Loucy (cell line): Measurements from ENCODE around the gene IL20RB.
"Not testable (repeated sequence)": the region's sequence is repeated elsewhere in the genome, so short reads cannot be mapped to it uniquely, and the experiment has no call there.

Experiments
- H2AFZ ChIP-seq: fragments of 200-600 bp; sonication (generic); 2 replicates; pipeline ENCODE4 v1.6.0; 2016; ENCODE audit warnings: antibody characterized with exemption, mild to moderate bottlenecking, low read length, moderate library complexity
- H3F3A ChIP-seq: fragments of 200-600 bp; 2 replicates; pipeline ENCODE4 v1.6.0; 2016; ENCODE audit warnings: antibody characterized with exemption, low read depth, mild to moderate bottlenecking
- H3K27me3 ChIP-seq: fragments of 200-600 bp; sonication (generic); 2 replicates; pipeline ENCODE4 v1.6.1; 2014; ENCODE audit warnings: low read length, mild to moderate bottlenecking; ENCODE audit not compliant: insufficient read depth, poor library complexity, severe bottlenecking
- H3K36me3 ChIP-seq: fragments of 200-600 bp; sonication (generic); 2 replicates; pipeline ENCODE4 v1.6.1; 2016; ENCODE audit warnings: low read length; ENCODE audit not compliant: insufficient read depth
- H3K4me1 ChIP-seq: fragments of 200-600 bp; sonication (generic); 2 replicates; pipeline ENCODE4 v1.5.1; 2014; ENCODE audit warnings: low read length, mild to moderate bottlenecking; ENCODE audit not compliant: insufficient read depth, poor library complexity, severe bottlenecking
- H3K4me2 ChIP-seq: fragments of 200-600 bp; sonication (generic); 2 replicates; pipeline ENCODE4 v1.6.0; 2014; ENCODE audit warnings: antibody characterized with exemption, low read length, low read depth, mild to moderate bottlenecking; ENCODE audit not compliant: poor library complexity, severe bottlenecking
- H3K4me3 ChIP-seq: fragments of 200-600 bp; sonication (generic); 2 replicates; pipeline ENCODE4 v1.5.1; 2014; ENCODE audit warnings: low read length, mild to moderate bottlenecking, mixed read lengths; ENCODE audit not compliant: poor library complexity, severe bottlenecking
- H3K79me2 ChIP-seq: fragments of 200-600 bp; sonication (generic); 2 replicates; pipeline ENCODE4 v1.6.1; 2014; ENCODE audit warnings: low read length; ENCODE audit not compliant: insufficient read depth
- H3K9ac ChIP-seq: fragments of 200-600 bp; sonication (generic); 2 replicates; pipeline ENCODE4 v1.6.0; 2014; ENCODE audit warnings: mild to moderate bottlenecking, low read depth, low read length, moderate library complexity; ENCODE audit not compliant: poor library complexity, severe bottlenecking
- H3K9me2 ChIP-seq: fragments of 200-600 bp; sonication (generic); replicated peaks from 2 replicates; pipeline ENCODE4 v1.6.1; 2016; ENCODE audit warnings: low read depth, low read length, mixed read lengths
- H3K9me3 ChIP-seq: fragments of 200-600 bp; sonication (generic); 2 replicates; pipeline ENCODE4 v1.6.1; 2014; ENCODE audit warnings: mild to moderate bottlenecking, antibody characterized with exemption, low read length, low read depth; ENCODE audit not compliant: insufficient read depth
- H4K20me1 ChIP-seq: fragments of 200-600 bp; sonication (generic); 2 replicates; pipeline ENCODE4 v1.6.0; 2014; ENCODE audit warnings: antibody characterized with exemption, low read length, mild to moderate bottlenecking; ENCODE audit not compliant: insufficient read depth, poor library complexity, severe bottlenecking
- EZH2phosphoT487 ChIP-seq: fragments of 200-600 bp; IDR thresholded peaks from 2 replicates; pipeline ENCODE4 v1.6.1; 2018; ENCODE audit warnings: antibody characterized with exemption, mild to moderate bottlenecking, moderate library complexity, borderline replicate concordance
- TF ChIP-seq, protein P1 (sequence below): fragments of 200-600 bp; sonication (generic); conservative IDR thresholded peaks from 2 replicates; pipeline ENCODE4 v1.5.1; 2014; ENCODE audit warnings: mild to moderate bottlenecking, antibody characterized with exemption, low read length

Gene IL20RB

DNA sequence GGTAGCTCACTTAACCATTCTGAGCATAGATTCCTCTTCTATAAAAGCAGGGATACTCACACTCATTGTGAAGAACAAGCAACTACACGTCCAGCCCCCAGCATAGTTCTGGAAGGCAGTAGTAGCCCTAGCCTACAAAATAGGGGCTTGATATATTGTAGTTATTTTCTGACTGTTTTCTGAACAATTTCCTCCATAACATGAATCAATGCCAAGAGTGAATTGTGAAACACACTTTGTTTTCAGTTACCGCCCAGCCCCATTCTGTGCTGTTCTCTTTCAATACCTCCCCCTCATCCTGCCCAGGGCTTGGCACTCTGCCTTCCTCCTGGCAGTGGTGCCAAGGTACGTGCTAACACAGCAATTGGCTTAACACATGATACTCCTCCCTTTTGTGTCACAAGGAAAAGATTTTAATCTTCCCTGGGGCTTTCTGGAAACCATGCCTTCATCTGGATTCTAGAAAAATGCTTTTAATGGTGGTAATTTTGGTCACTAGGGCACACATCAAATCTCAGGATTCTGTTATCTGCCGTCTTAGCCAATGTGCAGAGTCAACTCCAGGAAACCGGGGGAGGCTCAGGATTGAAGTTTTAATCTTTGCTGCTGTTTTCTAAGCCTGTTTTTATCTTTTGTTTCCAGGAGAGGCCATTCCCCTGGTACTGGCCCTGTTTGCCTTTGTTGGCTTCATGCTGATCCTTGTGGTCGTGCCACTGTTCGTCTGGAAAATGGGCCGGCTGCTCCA, 37.2 kb downstream of the IL20RB start:
- Histone ChIP-seq H4K20me1 (no peaks in the 10 kb centered on the region), H3F3A (no peaks in the 10 kb centered on the region), H3K9ac (no peak overlapping the region), H3K4me3 (no peak overlapping the region), H3K27me3 (no peaks in the 10 kb centered on the region), H3K9me3 (no peaks in the 10 kb centered on the region), H3K9me2 (no peaks in the 10 kb centered on the region), H3K4me2 (no peak overlapping the region), H2AFZ (no peak overlapping the region), H3K36me3 (no peaks in the 10 kb centered on the region), H3K79me2 (no peaks in the 10 kb centered on the region), H3K4me1 (no peaks in the 10 kb centered on the region)
- TF ChIP-seq EZH2phosphoT487 = no peak
- TF ChIP-seq, protein P1, sequence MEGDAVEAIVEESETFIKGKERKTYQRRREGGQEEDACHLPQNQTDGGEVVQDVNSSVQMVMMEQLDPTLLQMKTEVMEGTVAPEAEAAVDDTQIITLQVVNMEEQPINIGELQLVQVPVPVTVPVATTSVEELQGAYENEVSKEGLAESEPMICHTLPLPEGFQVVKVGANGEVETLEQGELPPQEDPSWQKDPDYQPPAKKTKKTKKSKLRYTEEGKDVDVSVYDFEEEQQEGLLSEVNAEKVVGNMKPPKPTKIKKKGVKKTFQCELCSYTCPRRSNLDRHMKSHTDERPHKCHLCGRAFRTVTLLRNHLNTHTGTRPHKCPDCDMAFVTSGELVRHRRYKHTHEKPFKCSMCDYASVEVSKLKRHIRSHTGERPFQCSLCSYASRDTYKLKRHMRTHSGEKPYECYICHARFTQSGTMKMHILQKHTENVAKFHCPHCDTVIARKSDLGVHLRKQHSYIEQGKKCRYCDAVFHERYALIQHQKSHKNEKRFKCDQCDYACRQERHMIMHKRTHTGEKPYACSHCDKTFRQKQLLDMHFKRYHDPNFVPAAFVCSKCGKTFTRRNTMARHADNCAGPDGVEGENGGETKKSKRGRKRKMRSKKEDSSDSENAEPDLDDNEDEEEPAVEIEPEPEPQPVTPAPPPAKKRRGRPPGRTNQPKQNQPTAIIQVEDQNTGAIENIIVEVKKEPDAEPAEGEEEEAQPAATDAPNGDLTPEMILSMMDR = no peak

DNA sequence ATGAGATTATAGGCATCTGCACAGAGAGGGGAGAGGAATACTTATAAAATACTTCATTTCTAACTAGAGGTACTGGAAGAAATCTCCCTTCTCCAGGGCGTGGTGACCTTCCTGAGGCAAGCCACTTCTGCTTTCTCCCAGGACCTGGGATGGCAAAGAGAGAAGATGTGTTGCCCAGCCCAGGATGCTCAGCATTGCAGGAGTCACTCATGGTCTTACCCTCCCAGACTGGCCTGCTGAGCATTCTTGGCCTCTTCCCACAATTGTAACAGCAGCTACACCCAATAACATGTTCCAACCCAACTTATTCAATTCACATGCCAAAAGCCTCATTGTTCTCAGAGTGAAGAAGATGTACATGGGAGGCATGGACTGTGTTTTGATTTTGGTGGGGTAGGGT, 37.9 kb downstream of the IL20RB start:
- no peak overlapping the region for H3K4me3 ChIP-seq
- no peaks in the 10 kb centered on the region for H3K9me2 ChIP-seq
- H3F3A ChIP-seq = no peaks in the 10 kb centered on the region
- TF ChIP-seq EZH2phosphoT487 = no peak
- TF ChIP-seq, protein P1 = no peak
- no peaks in the 10 kb centered on the region for H4K20me1 ChIP-seq
- no peak overlapping the region for H3K4me2 ChIP-seq
- no peaks in the 10 kb centered on the region for H3K4me1 ChIP-seq
- H3K9ac ChIP-seq = no peak overlapping the region
- no peaks in the 10 kb centered on the region for H3K27me3 ChIP-seq
- no peaks in the 10 kb centered on the region for H3K9me3 ChIP-seq
- no peak overlapping the region for H2AFZ ChIP-seq
- H3K36me3 ChIP-seq = no peaks in the 10 kb centered on the region
- H3K79me2 ChIP-seq = no peaks in the 10 kb centered on the region

DNA sequence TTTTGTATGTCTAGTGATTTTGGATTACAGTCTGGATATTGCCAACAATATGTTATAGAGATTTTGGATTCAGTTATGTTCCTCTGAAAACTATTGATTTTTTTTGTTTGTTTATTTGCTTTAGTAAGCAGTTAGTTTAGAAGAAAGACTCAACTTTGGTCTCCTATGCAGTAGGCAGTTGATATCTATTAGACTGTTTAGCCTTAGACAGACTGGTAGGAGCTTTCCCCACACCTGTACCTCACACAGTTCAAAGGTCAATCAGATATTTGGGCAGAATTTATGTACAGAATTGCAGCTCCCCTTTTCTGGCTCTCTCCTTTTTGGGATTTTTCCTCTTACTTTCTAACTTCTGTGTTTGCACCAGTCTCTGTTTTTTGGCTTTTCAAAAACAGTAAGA, 42.3 kb downstream of the IL20RB start:
- no peak for TF ChIP-seq EZH2phosphoT487
- TF ChIP-seq, protein P1 = no peak
- no peaks in the 10 kb centered on the region for H3K36me3 ChIP-seq
- H3K9me3 ChIP-seq = no peaks in the 10 kb centered on the region
- H3F3A ChIP-seq = no peaks in the 10 kb centered on the region
- no peaks in the 10 kb centered on the region for H3K79me2 ChIP-seq
- no peaks in the 10 kb centered on the region for H3K27me3 ChIP-seq
- no peaks in the 10 kb centered on the region for H3K9me2 ChIP-seq
- no peaks in the 10 kb centered on the region for H4K20me1 ChIP-seq
- no peak overlapping the region for H3K4me2 ChIP-seq
- no peak overlapping the region for H2AFZ ChIP-seq
- no peaks in the 10 kb centered on the region for H3K4me1 ChIP-seq
- no peak overlapping the region for H3K4me3 ChIP-seq
- H3K9ac ChIP-seq = no peak overlapping the region

DNA sequence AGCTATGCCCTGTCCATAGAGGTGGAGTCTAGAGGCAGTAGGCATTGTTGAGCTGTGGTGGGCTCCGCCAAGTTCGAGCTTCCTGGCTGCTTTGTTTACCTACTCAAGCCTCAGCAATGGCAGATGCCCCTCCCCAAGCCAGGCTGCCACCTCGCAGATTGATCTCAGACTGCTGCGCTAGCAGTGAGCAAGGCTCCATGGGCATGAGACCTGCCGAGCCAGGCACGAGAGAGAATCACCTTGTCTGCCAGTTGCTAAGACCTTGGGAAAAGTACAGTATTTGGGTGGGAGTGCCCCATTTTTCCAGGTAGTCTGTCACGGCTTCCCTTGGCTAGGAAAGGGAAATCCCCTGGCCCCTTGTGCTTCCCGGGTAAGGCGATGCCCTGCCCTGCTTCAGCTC, 49.6 kb downstream of the IL20RB start:
- H3K4me3 ChIP-seq, H4K20me1 ChIP-seq, H2AFZ ChIP-seq, H3K9ac ChIP-seq, H3K79me2 ChIP-seq, H3K4me1 ChIP-seq, H3K9me2 ChIP-seq, H3K36me3 ChIP-seq, H3K27me3 ChIP-seq, H3K4me2 ChIP-seq, H3F3A ChIP-seq, H3K9me3 ChIP-seq: not testable (repeated sequence)
